NCI-H2196 (cell line): Measurements from ENCODE around the gene ELP1.
"Not testable (repeated sequence)": the region's sequence is repeated elsewhere in the genome, so short reads cannot be mapped to it uniquely, and the experiment has no call there.

Experiments
- DNase-seq: peaks from one replicate; lab custom pipeline; 2025; ENCODE audit not compliant: unreplicated experiment; lab: John Stamatoyannopoulos, UW

The ELP1 gene

GRCh38 chr9:108855888-108856287 is 78.0 kb downstream of the ELP1 start, which contains the start of gene ACTL7B:
Gene ACTL7B, minus strand, starts transcription at chr9:108855986. Its CDS starts 56 bp downstream, at chr9:108855930.
- no peak for DNase-seq

- no peak for DNase-seq
Measured at GRCh38 chr9:108855529-108855886, 78.4 kb downstream of the ELP1 start.

GRCh38 chr9:108854641-108855528 is 79.0 kb downstream of the ELP1 start:
- DNase-seq = no peak

GRCh38 chr9:108854094-108854493 is 79.8 kb downstream of the ELP1 start:
- DNase-seq = no peak

- DNase-seq = no peak
Measured at GRCh38 chr9:108852079-108852478, 81.8 kb downstream of the ELP1 start.

GRCh38 chr9:108851138-108851537 is 82.8 kb downstream of the ELP1 start:
- DNase-seq = no peak

- no peak for DNase-seq
Measured at GRCh38 chr9:108850293-108850897, 83.5 kb downstream of the ELP1 start.

- DNase-seq = not testable (repeated sequence)
Measured at GRCh38 chr9:108848296-108848695, 85.6 kb downstream of the ELP1 start.

- DNase-seq = no peak
Measured at GRCh38 chr9:108845947-108846346, 88.0 kb downstream of the ELP1 start.

GRCh38 chr9:108845507-108845906 is 88.4 kb downstream of the ELP1 start:
- no peak for DNase-seq

- no peak for DNase-seq
Measured at GRCh38 chr9:108844856-108845255, 89.1 kb downstream of the ELP1 start.

- DNase-seq = no peak
Measured at GRCh38 chr9:108844391-108844790, 89.5 kb downstream of the ELP1 start.

- no peak for DNase-seq
Measured at GRCh38 chr9:108842610-108843295, 91.2 kb downstream of the ELP1 start.

GRCh38 chr9:108839561-108839960 is 94.4 kb downstream of the ELP1 start:
- not testable (repeated sequence) for DNase-seq

GRCh38 chr9:108838017-108838416 is 95.9 kb downstream of the ELP1 start:
- DNase-seq = no peak

- no peak for DNase-seq
Measured at GRCh38 chr9:108837530-108837929, 96.4 kb downstream of the ELP1 start.

- DNase-seq = no peak
Measured at GRCh38 chr9:108836781-108837180, 97.1 kb downstream of the ELP1 start.

GRCh38 chr9:108836319-108836718 is 97.6 kb downstream of the ELP1 start:
- no peak for DNase-seq

GRCh38 chr9:108835831-108836230 is 98.1 kb downstream of the ELP1 start:
- DNase-seq = no peak

GRCh38 chr9:108834959-108835665 is 98.8 kb downstream of the ELP1 start:
- no peak for DNase-seq

- no peak for DNase-seq
Measured at GRCh38 chr9:108832179-108832500, 101.8 kb downstream of the ELP1 start.
